Upper lobe of right lung (tissue), 1 donor: ENCODE data around the gene TM9SF2. TPM values are rescaled to one million over a fixed set of nuclear protein-coding genes. Genes with fewer than 3 reads are reported as not detected.

Experiments
- ATAC-seq: fragments of 200-7000 bp; cut with Tn5 transposase; one replicate; pipeline ENCODE4 v1.9.1; 2020; ENCODE audit warnings: mild to moderate bottlenecking, moderate library complexity
- DNase-seq: peaks from one replicate; pipeline ENCODE4 v3.0.0-alpha.2; 2020
- H3K27ac ChIP-seq: fragments of 200-600 bp; one replicate; pipeline ENCODE4 v1.8.0; 2022
- H3K27me3 ChIP-seq: fragments of 200-600 bp; one replicate; pipeline ENCODE4 v1.8.0; 2022; ENCODE audit warnings: mild to moderate bottlenecking
- H3K36me3 ChIP-seq: fragments of 200-600 bp; one replicate; pipeline ENCODE4 v1.8.0; 2022
- H3K4me1 ChIP-seq: fragments of 200-600 bp; one replicate; pipeline ENCODE4 v1.8.0; 2022
- H3K4me3 ChIP-seq: fragments of 200-600 bp; one replicate; pipeline ENCODE4 v1.8.0; 2022; ENCODE audit warnings: mild to moderate bottlenecking
- H3K9me3 ChIP-seq: fragments of 200-600 bp; one replicate; pipeline ENCODE4 v1.8.0; 2022
- intact Hi-C: fragments of 100-400 bp; cut with DNase I; formaldehyde crosslinking; loops from one replicate; pipeline ENCODE4 v1.11.0; 2022
- total RNA-seq: library from RNA; stranded (reverse); fragmentation: NEBNext Ultra II Directional; extraction: Animal tissue kit (Norgen Biotek cat#: 25700); gene quantifications from one replicate; pipeline ENCODE4 v1.2.1, GENCODE V29; 2021
- TF ChIP-seq, protein P1 (sequence below): fragments of 200-600 bp; IDR thresholded peaks from one replicate; pipeline ENCODE4 v1.8.0; 2022; ENCODE audit warnings: antibody characterized with exemption
- donor health status: DM: no; HTN: yes; CAD: no; lungs with severe emphysema.

The TM9SF2 gene
- total RNA-seq, 1 donor from 2014 or later, result 132 TPM

DNA sequence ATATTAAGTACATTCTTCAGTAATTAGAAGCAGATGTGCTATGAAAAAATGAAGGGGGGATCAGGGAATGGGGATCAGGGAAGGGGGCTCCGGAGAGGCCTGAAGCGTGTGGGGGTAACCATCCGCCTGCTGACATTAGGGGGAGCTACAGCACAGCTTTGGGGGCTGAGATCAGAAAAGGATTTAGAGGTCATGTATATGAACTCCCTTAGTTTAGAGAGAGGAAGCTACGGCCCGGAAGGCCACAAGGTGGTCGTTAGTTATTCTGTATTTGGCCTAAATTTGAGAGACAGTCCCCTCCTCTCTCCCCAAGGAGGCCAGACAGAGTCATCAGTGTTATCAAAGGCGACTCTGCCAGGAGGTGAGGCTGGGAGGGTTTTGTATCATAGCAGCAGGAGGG, 99.0 kb downstream of the TM9SF2 start:
- Histone ChIP-seq H3K4me1 (no peaks in the 10 kb centered on the region), H3K27me3 (no peaks in the 10 kb centered on the region), H3K27ac (no peak overlapping the region), H3K9me3 (no peaks in the 10 kb centered on the region), H3K4me3 (no peak overlapping the region), H3K36me3 (no peaks in the 10 kb centered on the region)
- intact Hi-C loops, result no loop called here
- DNase-seq (no peak), ATAC-seq (no peak)
- TF ChIP-seq, protein P1, sequence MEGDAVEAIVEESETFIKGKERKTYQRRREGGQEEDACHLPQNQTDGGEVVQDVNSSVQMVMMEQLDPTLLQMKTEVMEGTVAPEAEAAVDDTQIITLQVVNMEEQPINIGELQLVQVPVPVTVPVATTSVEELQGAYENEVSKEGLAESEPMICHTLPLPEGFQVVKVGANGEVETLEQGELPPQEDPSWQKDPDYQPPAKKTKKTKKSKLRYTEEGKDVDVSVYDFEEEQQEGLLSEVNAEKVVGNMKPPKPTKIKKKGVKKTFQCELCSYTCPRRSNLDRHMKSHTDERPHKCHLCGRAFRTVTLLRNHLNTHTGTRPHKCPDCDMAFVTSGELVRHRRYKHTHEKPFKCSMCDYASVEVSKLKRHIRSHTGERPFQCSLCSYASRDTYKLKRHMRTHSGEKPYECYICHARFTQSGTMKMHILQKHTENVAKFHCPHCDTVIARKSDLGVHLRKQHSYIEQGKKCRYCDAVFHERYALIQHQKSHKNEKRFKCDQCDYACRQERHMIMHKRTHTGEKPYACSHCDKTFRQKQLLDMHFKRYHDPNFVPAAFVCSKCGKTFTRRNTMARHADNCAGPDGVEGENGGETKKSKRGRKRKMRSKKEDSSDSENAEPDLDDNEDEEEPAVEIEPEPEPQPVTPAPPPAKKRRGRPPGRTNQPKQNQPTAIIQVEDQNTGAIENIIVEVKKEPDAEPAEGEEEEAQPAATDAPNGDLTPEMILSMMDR, result no peak

GRCh38 chr13:99601535-99601934, 100.3 kb downstream of the TM9SF2 start:
- Histone ChIP-seq H3K27ac (no peak overlapping the region), H3K4me1 (peaks cover 6% of the 10 kb centered on the region), H3K9me3 (no peaks in the 10 kb centered on the region), H3K4me3 (no peak overlapping the region), H3K36me3 (no peaks in the 10 kb centered on the region), H3K27me3 (no peaks in the 10 kb centered on the region)
- TF ChIP-seq, protein P1, result no peak
- DNase-seq, result no peak
- intact Hi-C loops, result no loop called here
- no peak for ATAC-seq

DNA sequence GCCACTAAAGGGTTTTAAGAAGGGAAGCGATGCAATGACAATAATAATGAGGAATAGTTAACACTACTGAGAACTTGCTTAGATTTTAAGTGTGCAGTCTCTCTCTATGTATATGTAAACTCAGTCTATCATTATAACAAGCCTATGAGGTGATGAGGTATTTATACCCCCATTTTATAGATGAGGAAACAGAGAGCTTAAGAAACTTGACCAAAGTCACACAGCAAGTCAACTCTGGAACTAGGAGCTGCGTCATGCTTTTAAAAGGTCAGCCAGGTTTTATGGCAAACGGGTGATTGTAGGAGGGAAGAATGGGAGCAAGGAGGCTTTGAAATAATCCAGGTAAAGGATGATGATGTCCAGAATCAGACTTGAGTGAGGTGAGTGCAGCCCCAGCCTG, 103.4 kb downstream of the TM9SF2 start:
- intact Hi-C loops, result no loop called here
- ATAC-seq (no peak), DNase-seq (no peak)
- Histone ChIP-seq H3K36me3 (no peaks in the 10 kb centered on the region), H3K9me3 (no peaks in the 10 kb centered on the region), H3K27me3 (no peaks in the 10 kb centered on the region), H3K4me3 (no peak overlapping the region), H3K27ac (no peak overlapping the region), H3K4me1 (peaks cover 11% of the 10 kb centered on the region)
- TF ChIP-seq, protein P1, result no peak

DNA sequence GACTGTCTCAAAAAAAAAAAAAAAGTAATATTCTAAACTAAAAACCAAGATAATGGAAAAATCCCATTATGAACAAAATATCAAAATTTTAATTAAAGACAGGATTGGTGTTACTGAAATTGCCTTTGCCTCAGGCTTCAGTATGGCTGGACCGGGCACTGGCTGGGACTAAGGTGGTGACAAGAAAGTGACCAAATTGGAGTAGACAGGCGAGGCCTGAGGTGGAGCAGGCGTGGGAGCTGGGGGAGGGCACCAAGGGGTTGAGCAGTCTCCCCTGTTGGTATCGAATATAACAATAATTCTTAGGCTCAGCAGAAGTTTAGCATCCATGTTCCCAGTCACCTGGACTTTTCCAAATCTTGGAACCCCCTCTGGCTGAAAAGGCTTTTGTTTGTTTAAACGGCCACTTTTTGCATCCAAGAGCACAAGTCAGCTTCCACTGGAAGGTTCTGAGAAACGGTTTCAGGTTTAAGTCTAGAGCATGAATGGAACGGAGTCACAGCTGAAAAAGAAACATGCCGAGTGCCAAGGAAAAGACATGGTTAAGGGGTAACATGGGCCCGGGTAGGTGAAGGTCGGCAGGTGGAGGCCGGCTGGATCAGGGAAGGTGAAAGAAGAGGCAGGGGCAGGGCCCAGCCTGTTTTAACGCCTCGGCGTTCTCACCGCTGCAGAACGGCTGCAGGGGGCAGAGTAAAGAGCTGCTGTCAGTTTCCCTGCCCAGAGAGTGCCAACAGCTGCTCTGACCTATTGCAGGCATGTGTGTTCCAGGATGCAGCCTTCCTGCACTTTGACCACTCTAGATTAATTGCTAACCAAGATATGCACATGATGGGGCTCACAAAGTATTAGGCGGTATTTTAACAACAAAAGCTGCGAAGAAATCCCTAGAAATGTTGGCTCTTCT, 104.4 kb downstream of the TM9SF2 start:
- no peaks in the 10 kb centered on the region for H3K36me3 ChIP-seq
- peak; percentile 56 for ATAC-seq
- intact Hi-C loops, result no loop called here
- peak overlapping the region; percentile 81 for H3K4me3 ChIP-seq
- H3K9me3 ChIP-seq, result no peaks in the 10 kb centered on the region
- H3K27me3 ChIP-seq, result no peaks in the 10 kb centered on the region
- TF ChIP-seq, protein P1, result peak; percentile 33
- peaks cover 14% of the 10 kb centered on the region for H3K4me1 ChIP-seq
- DNase-seq, result peak; percentile 72
- H3K27ac ChIP-seq, result peak overlapping the region; percentile 85

DNA sequence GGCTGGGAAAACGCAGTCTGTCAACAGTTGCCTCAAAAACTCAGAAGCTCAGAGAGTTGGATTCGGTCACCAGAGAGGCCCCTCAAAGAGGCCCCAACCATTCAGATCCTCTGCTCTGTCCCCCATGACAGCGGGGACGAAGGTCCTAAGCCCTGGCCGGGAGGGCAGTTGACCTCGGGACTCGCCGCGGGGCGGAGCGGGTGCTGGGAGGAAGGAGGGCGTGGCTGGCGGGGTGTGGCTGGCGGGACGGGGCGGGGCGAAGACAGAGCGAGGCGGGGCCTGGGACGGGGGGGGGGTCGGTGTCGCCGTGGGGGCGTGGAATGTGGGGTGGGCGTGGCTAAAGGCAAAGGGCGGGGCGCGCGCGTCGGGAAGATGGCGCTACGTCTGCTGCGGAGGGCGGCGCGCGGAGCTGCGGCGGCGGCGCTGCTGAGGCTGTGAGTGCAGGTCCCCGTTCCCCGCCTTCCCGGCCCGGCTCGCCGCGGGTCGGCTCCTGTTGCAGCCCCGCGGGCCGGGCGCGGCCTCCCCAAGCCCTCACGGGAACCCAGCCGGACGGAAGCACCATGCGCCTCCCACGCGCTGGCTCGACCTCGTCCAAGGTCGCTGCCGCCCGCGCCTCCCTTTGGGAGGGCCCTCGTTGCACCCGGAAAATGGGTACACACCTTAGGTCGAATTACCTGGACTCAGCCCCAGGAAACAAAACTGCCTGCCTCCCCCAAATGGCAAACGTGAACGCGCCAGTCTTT, 105.2 kb downstream of the TM9SF2 start, which contains the start of gene CLYBL:
Gene CLYBL (plus strand): TSS at position 367 of the 743 bp plus-strand sequence.
- Histone ChIP-seq H3K27me3 (no peaks in the 10 kb centered on the region), H3K4me1 (peaks cover 15% of the 10 kb centered on the region), H3K36me3 (no peaks in the 10 kb centered on the region), H3K9me3 (no peaks in the 10 kb centered on the region), H3K4me3 (peak within 1 kb of the TSS; percentile 81), H3K27ac (peak within 1 kb of the TSS; percentile 85)
- intact Hi-C loops, result no loop called here
- peak; percentile 95 for DNase-seq
- peak; percentile 98 for ATAC-seq
- TF ChIP-seq, protein P1, result no peak
